H1 (cell line): ENCODE measurements around the gene DVL2. TPM values are rescaled to one million over a fixed set of nuclear protein-coding genes. Genes with fewer than 3 reads are reported as not detected.

Experiments
- CTCF ChIA-PET: fragments of 300-600 bp; sonication (Branson Sonifier 250); formaldehyde crosslinking; loops from one replicate; lab custom pipeline; 2021; ENCODE audit not compliant: partially characterized antibody; lab: Charles Lee
- POLR2A ChIA-PET: fragments of 300-600 bp; sonication (Branson Sonifier 250); formaldehyde crosslinking; loops from one replicate; lab custom pipeline; 2021; ENCODE audit warnings: inconsistent platforms; ENCODE audit not compliant: partially characterized antibody; lab: Charles Lee
- DNase-seq, 2 experiments: peaks; one replicate each; pipeline versions ENCODE4 v3.0.0 to v3.0.0-alpha.2; 2010 to 2022; ENCODE audit warnings: low spot score in 2 of 2, low read depth in 1 of 2, mixed read lengths in 1 of 2
- FAIRE-seq: peaks from 2 replicates; lab custom pipeline; 2011; peaks lifted over from hg19 to GRCh38; lab: Jason Lieb, UNC
- H2AFZ ChIP-seq: 2 replicates; pipeline ENCODE4 v1.8.1; 2012; ENCODE audit warnings: low read length, inconsistent platforms
- H2AK5ac ChIP-seq: 2 replicates; pipeline ENCODE4 v1.6.1; 2013; ENCODE audit warnings: low read depth, low read length
- H2BK120ac ChIP-seq: replicated peaks from 2 replicates; pipeline ENCODE3; 2013; ENCODE audit warnings: low read depth, low read length, inconsistent platforms
- H2BK12ac ChIP-seq: 2 replicates; pipeline ENCODE4 v1.6.1; 2013; ENCODE audit warnings: low read depth, low read length
- H2BK15ac ChIP-seq: 2 replicates; pipeline ENCODE4 v1.6.1; 2013; ENCODE audit warnings: low read length
- H2BK20ac ChIP-seq: 2 replicates; pipeline ENCODE4 v1.6.1; 2013; ENCODE audit warnings: low read length
- H2BK5ac ChIP-seq: 2 replicates; pipeline ENCODE4 v1.6.1; 2013; ENCODE audit warnings: low read depth, low read length
- H3K14ac ChIP-seq: 2 replicates; pipeline ENCODE4 v1.6.1; 2013; ENCODE audit warnings: inconsistent platforms; ENCODE audit not compliant: insufficient read length
- H3K18ac ChIP-seq: 2 replicates; pipeline ENCODE4 v1.6.1; 2013; ENCODE audit warnings: low read length; ENCODE audit errors: extremely low read depth
- H3K23ac ChIP-seq: 2 replicates; pipeline ENCODE4 v1.6.1; 2013; ENCODE audit warnings: inconsistent platforms; ENCODE audit not compliant: insufficient read length
- H3K23me2 ChIP-seq: 2 replicates; pipeline ENCODE4 v1.6.1; 2013; ENCODE audit warnings: low read depth, low read length
- H3K27ac ChIP-seq: 2 replicates; pipeline ENCODE4 v1.6.1; 2011; ENCODE audit warnings: low read depth, low read length, inconsistent platforms
- H3K27me3 ChIP-seq, 4 experiments: replicated peaks in 1 of 4; 1 replicate in 1 of 4; 2 replicates in 3 of 4; pipeline versions ENCODE4 v1.6.1 to v1.8.1; 2011 to 2013; ENCODE audit warnings: low read length in 3 of 4, mild to moderate bottlenecking in 3 of 4, inconsistent platforms in 2 of 4, mixed read lengths in 2 of 4, moderate library complexity in 1 of 4; ENCODE audit not compliant: control insufficient read depth in 3 of 4, insufficient read depth in 3 of 4; ENCODE audit errors: extremely low read depth in 1 of 4
- H3K36me3 ChIP-seq, 4 experiments: 2 replicates each; pipeline versions ENCODE4 v1.6.1 to v1.8.1; 2011 to 2013; ENCODE audit warnings: mild to moderate bottlenecking in 4 of 4, low read length in 3 of 4, moderate library complexity in 2 of 4, control low read depth in 1 of 4, inconsistent platforms in 1 of 4; ENCODE audit not compliant: insufficient read depth in 4 of 4, control insufficient read depth in 2 of 4
- H3K4ac ChIP-seq: replicated peaks from 2 replicates; pipeline ENCODE3; 2013; ENCODE audit warnings: low read length, low read depth, mixed read lengths, inconsistent platforms; ENCODE audit not compliant: insufficient read length
- H3K4me1 ChIP-seq, 4 experiments: replicated peaks in 1 of 4; 1 replicate in 1 of 4; 2 replicates in 3 of 4; pipeline versions ENCODE4 v1.6.1 to v1.8.1; 2011 to 2013; ENCODE audit warnings: low read length in 3 of 4, inconsistent platforms in 2 of 4, mixed read lengths in 1 of 4; ENCODE audit not compliant: insufficient read depth in 4 of 4, control insufficient read depth in 3 of 4
- H3K4me2 ChIP-seq, 2 experiments: 2 replicates each; pipeline versions ENCODE4 v1.6.1 to v1.8.1; 2011 to 2013; ENCODE audit warnings: low read depth in 2 of 2, low read length in 2 of 2, control low read depth in 1 of 2, inconsistent platforms in 1 of 2, mild to moderate bottlenecking in 1 of 2; ENCODE audit not compliant: insufficient read depth in 1 of 2
- H3K4me3 ChIP-seq, 4 experiments: fragments of 200-600, 300-600 bp in 1 of 4; sonication (generic), shearing (Covaris generic), sonication (Bioruptor Twin) in 1 of 4; 2 replicates each; pipeline versions ENCODE4 v1.5.1 to v1.8.1; 2011 to 2016; ENCODE audit warnings: low read length in 4 of 4, low read depth in 3 of 4, control low read depth in 2 of 4, inconsistent platforms in 2 of 4, mild to moderate bottlenecking in 2 of 4, mixed read lengths in 1 of 4, moderate library complexity in 1 of 4; ENCODE audit not compliant: insufficient read depth in 2 of 4; ENCODE audit errors: extremely low read depth in 1 of 4
- H3K56ac ChIP-seq: replicated peaks from 2 replicates; pipeline ENCODE3; 2013; ENCODE audit warnings: low read depth, mild to moderate bottlenecking, mixed read lengths, low read length, inconsistent platforms; ENCODE audit not compliant: insufficient read length
- H3K79me1 ChIP-seq: 2 replicates; pipeline ENCODE4 v1.6.1; 2013; ENCODE audit warnings: low read depth, low read length, control low read depth
- H3K79me2 ChIP-seq, 2 experiments: 2 replicates each; pipeline versions ENCODE4 v1.6.1 to v1.8.1; 2012 to 2013; ENCODE audit warnings: low read length in 2 of 2, mild to moderate bottlenecking in 2 of 2, inconsistent platforms in 1 of 2; ENCODE audit not compliant: insufficient read depth in 2 of 2, control insufficient read depth in 1 of 2
- H3K9ac ChIP-seq, 4 experiments: replicated peaks in 1 of 4; 1 replicate in 1 of 4; 2 replicates in 3 of 4; pipeline versions ENCODE4 v1.6.1 to v1.8.1; 2011 to 2013; ENCODE audit warnings: low read depth in 3 of 4, low read length in 3 of 4, control low read depth in 2 of 4, mild to moderate bottlenecking in 2 of 4, moderate library complexity in 2 of 4, inconsistent platforms in 1 of 4; ENCODE audit errors: extremely low read depth in 1 of 4
- H3K9me3 ChIP-seq, 2 experiments: 2 replicates each; pipeline versions ENCODE4 v1.6.1 to v1.8.1; 2012 to 2013; ENCODE audit warnings: mild to moderate bottlenecking in 2 of 2, moderate library complexity in 2 of 2, control low read depth in 1 of 2, inconsistent platforms in 1 of 2, low read depth in 1 of 2, low read length in 1 of 2, mixed read lengths in 1 of 2; ENCODE audit not compliant: insufficient read depth in 2 of 2
- H4K20me1 ChIP-seq, 2 experiments: replicated peaks in 1 of 2; 2 replicates each; pipeline versions ENCODE3 to v1.8.1; 2011 to 2013; ENCODE audit warnings: inconsistent platforms in 2 of 2, low read length in 2 of 2, mild to moderate bottlenecking in 1 of 2; ENCODE audit not compliant: insufficient read depth in 2 of 2, control insufficient read depth in 1 of 2
- H4K5ac ChIP-seq: 2 replicates; pipeline ENCODE4 v1.6.1; 2013; ENCODE audit warnings: low read length, low read depth, mixed read lengths, inconsistent platforms; ENCODE audit not compliant: insufficient read length
- H4K8ac ChIP-seq: 2 replicates; pipeline ENCODE4 v1.8.0; 2013; ENCODE audit warnings: mild to moderate bottlenecking, moderate library complexity, low read length, inconsistent platforms; ENCODE audit not compliant: insufficient read depth; ENCODE audit errors: extremely low read depth
- H4K91ac ChIP-seq: replicated peaks from 2 replicates; pipeline ENCODE3; 2013; ENCODE audit warnings: low read length, mixed read lengths, inconsistent platforms; ENCODE audit not compliant: insufficient read length
- ASH2L ChIP-seq: fragments of 200-600, 300-600 bp; sonication (generic); IDR thresholded peaks from one replicate; pipeline ENCODE4 v1.7.1; 2017; ENCODE audit warnings: low read length
- CHD1 ChIP-seq: IDR thresholded peaks from 2 replicates; pipeline ENCODE4 v1.6.1; 2012; ENCODE audit warnings: low read depth, low read length, improper control_type of control experiment
- CREB1 ChIP-seq: IDR thresholded peaks from 2 replicates; pipeline ENCODE4 v1.6.1; 2012; ENCODE audit warnings: inconsistent platforms
- CTBP2 ChIP-seq: IDR thresholded peaks from 2 replicates; pipeline ENCODE4 v1.7.0; 2011; ENCODE audit warnings: borderline replicate concordance, mild to moderate bottlenecking, moderate library complexity, mixed read lengths, low read length; ENCODE audit not compliant: insufficient read depth, insufficient read length
- GABPA ChIP-seq: IDR thresholded peaks from 2 replicates; pipeline ENCODE4 v1.6.1; 2011; ENCODE audit warnings: mild to moderate bottlenecking, low read length, moderate library complexity, borderline replicate concordance; ENCODE audit not compliant: insufficient read depth
- TBP ChIP-seq: IDR thresholded peaks from 2 replicates; pipeline ENCODE4 v1.6.1; 2011; ENCODE audit warnings: low read depth, low read length, improper control_type of control experiment
- USF2 ChIP-seq: IDR thresholded peaks from 2 replicates; pipeline ENCODE4 v1.6.1; 2011; ENCODE audit warnings: low read length, improper control_type of control experiment
- YY1 ChIP-seq: IDR thresholded peaks from 2 replicates; pipeline ENCODE4 v1.6.1; 2011; ENCODE audit warnings: low read depth, mild to moderate bottlenecking, low read length
- WGBS, 2 experiments: shearing (Covaris generic) in 1 of 2; methylation state at CpG; one replicate each; pipeline versions ENCODE4 v1.1.6 to v1.1.7; 2013 to 2015; ENCODE audit warnings: low lambda C conversion rate in 2 of 2, mixed read lengths in 2 of 2, inconsistent platforms in 1 of 2, low coverage in 1 of 2, missing lambda C conversion rate in 1 of 2; ENCODE audit not compliant: insufficient replicate concordance in 2 of 2, insufficient coverage in 1 of 2, insufficient read length in 1 of 2; ENCODE audit errors: extremely low coverage in 1 of 2, missing lambda C conversion rate in 1 of 2; 5-methylcytosine and 5-hydroxymethylcytosine counted together
- polyA plus RNA-seq, 7 experiments: library from polyadenylated mRNA; depleted of rRNA in 3 of 7; stranded (reverse) in 5 of 7; unstranded in 2 of 7; fragments of >200 nt in 5 of 7; fragments of 200-250 nt in 2 of 7; gene quantifications; 1 replicate in 5 of 7; 2 replicates in 1 of 7; 4 replicates in 1 of 7; pipeline versions ENCODE4 v1.2.1 to v1.2.3, GENCODE V29; 2011 to 2013; ENCODE audit warnings: missing spikeins in 2 of 7, mixed read lengths in 2 of 7
- total RNA-seq: library from RNA; stranded (reverse); fragmentation: NEBNext Ultra II Directional; extraction: Animal tissue kit (Norgen Biotek cat#: 25700); gene quantifications from 2 replicates; pipeline ENCODE4 v1.2.1, GENCODE V29; 2021

The DVL2 gene
- total and polyA plus RNA-seq, 2 of the 8 experiments (the other 6 are each of a cell fraction or from before 2014, with no cell fraction given): 19.0 to 59.6 TPM

- Histone ChIP-seq H4K91ac (peak overlapping the region; percentile 18), H3K27ac (peak overlapping the region; percentile 82), H3K56ac (peak overlapping the region; percentile 27), H3K4me1 (peaks cover 5 to 15% (median 7%) of the 10 kb centered on the region in 4 experiments; a peak in 6 of 7 replicates), H3K4me2 (peak overlapping the region; percentile 91 to 97), H3K9ac (peak overlapping the region; percentile 51 to 73 (median 70)), H2BK15ac (peak overlapping the region; percentile 20; the same call in 1 of the 2 replicates), H3K14ac (no peak overlapping the region), H3K9me3 (no peaks in the 10 kb centered on the region), H2BK120ac (no peak overlapping the region), H4K8ac (peak overlapping the region; percentile 92), H2BK20ac (0 out of 2 replicates have a peak overlapping the region, but pooled peaks have one; percentile 23), H2AFZ (no peak overlapping the region; the same call in 1 of the 2 replicates), H3K79me2 (peaks cover 0 to 31% of the 10 kb centered on the region in 2 experiments; a peak in 2 of 4 replicates), H3K23ac (no peak overlapping the region), H3K79me1 (peaks cover 9% of the 10 kb centered on the region), H4K20me1 (peaks cover 6 to 11% of the 10 kb centered on the region in 2 experiments), H2AK5ac (no peak overlapping the region; the same call in none of the 2 replicates), H2BK12ac (peak overlapping the region; percentile 97), H3K27me3 (no peaks in the 10 kb centered on the region), H3K4me3 (peak overlapping the region; percentile 93 to 98 (median 96)), H3K18ac (peak overlapping the region; percentile 94), H4K5ac (peak overlapping the region; percentile 68), H3K4ac (peak overlapping the region; percentile 6), H3K23me2 (peaks cover 13% of the 10 kb centered on the region), H2BK5ac (peak overlapping the region; percentile 95), H3K36me3 (peaks cover 0 to 22% (median 12%) of the 10 kb centered on the region in 4 experiments; a peak in 5 of 8 replicates)
- DNase-seq (peak in 1 of 2 experiments; percentile 88), FAIRE-seq (no peak)
- CTCF ChIA-PET: interaction anchor here (0.8 to 1.6 kb wide), 5 partner anchors 12 to 33 kb away, joined by 3 to 6 read pairs (median 3); partner anchors contain the start of genes CTDNEP1 and SLC2A4
- 11% methylated on average over 24 of the region's 26 CpGs; no CpG with 5 or more reads in 1 of the 2 experiments for WGBS, 2 experiments
- POLR2A ChIA-PET: interaction anchor here (0.6 to 13.7 kb wide), 25 partner anchors 12 to 295 kb away, joined by 3 to 159 read pairs (median 4); partner anchors contain the start of genes ACADVL, CTDNEP1, DLG4 and DVL2
- TF ChIP-seq GABPA: 0 out of 2 replicates have a peak, but pooled peaks have one; percentile 30
- no peak for TF ChIP-seq CTBP2
- TF ChIP-seq TBP: peak; percentile 41; the same call in 1 of the 2 replicates
- no peak for TF ChIP-seq CHD1
- TF ChIP-seq ASH2L: peak; percentile 52
- 0 out of 2 replicates have a peak, but pooled peaks have one; percentile 21 for TF ChIP-seq YY1
- no peak for TF ChIP-seq USF2
- no peak; the same call in 1 of the 2 replicates for TF ChIP-seq CREB1
Observed at GRCh38 chr17:7262935-7263800, 28.9 kb upstream of the DVL2 start.
